Right lobe of liver (tissue), 6 donors: Measurements from ENCODE around the gene TNFRSF12A. TPM values are rescaled to one million over a fixed set of nuclear protein-coding genes. Genes with fewer than 3 reads are reported as not detected.
"Not testable (repeated sequence)": the region's sequence is repeated elsewhere in the genome, so short reads cannot be mapped to it uniquely, and the experiment has no call there.

ENCODE experiments used
- ATAC-seq, 4 donors: fragments of 200-7000 bp; cut with Tn5 transposase; one replicate each; pipeline ENCODE4 v1.9.1; 2020; ENCODE audit warnings: mild to moderate bottlenecking in 4 of 4, moderate library complexity in 4 of 4
- DNase-seq, 3 donors: peaks; one replicate each; pipeline ENCODE4 v3.0.0-alpha.2; 2020
- H3K27ac ChIP-seq, 3 donors: fragments of 200-600 bp; one replicate each; pipeline ENCODE4 v1.8.0; 2022
- H3K27me3 ChIP-seq, 2 donors: fragments of 200-600 bp; one replicate each; pipeline ENCODE4 v1.8.0; 2022
- H3K36me3 ChIP-seq, 4 donors: fragments of 200-600 bp; sonication (generic) in 1 of 4; one replicate each; pipeline versions ENCODE4 v1.5.1 to v1.8.0; 2017 to 2022; ENCODE audit warnings: control low read depth in 1 of 4
- H3K4me1 ChIP-seq, 4 donors: fragments of 200-600 bp; sonication (generic) in 1 of 4; one replicate each; pipeline versions ENCODE4 v1.5.1 to v1.8.0; 2017 to 2022; ENCODE audit warnings: control low read depth in 1 of 4
- H3K4me3 ChIP-seq, 3 donors: fragments of 200-600 bp; one replicate each; pipeline ENCODE4 v1.8.0; 2022
- H3K9me3 ChIP-seq, 4 donors: fragments of 200-600 bp; sonication (generic) in 1 of 4; one replicate each; pipeline versions ENCODE4 v1.5.1 to v1.8.0; 2017 to 2022; ENCODE audit warnings: control low read depth in 1 of 4
- POLR2A ChIP-seq: fragments of 450-650 bp; IDR thresholded peaks from one replicate; pipeline ENCODE4 v1.6.1; 2017; ENCODE audit warnings: antibody characterized with exemption, mild to moderate bottlenecking
- WGBS: methylation state at CpG from one replicate; pipeline ENCODE4 v1.1.6; 2018; ENCODE audit warnings: low coverage, low lambda C conversion rate; ENCODE audit not compliant: insufficient coverage; ENCODE audit errors: missing lambda C conversion rate; 5-methylcytosine and 5-hydroxymethylcytosine counted together
- intact Hi-C, 2 donors: fragments of 100-400 bp; cut with DNase I; formaldehyde crosslinking; loops; one replicate each; pipeline versions ENCODE4 v1.11.2 to v1.14.1; 2022
- small RNA-seq, 2 experiments: library from RNA; depleted of rRNA; stranded (forward); fragments of <200 nt; gene quantifications; one replicate each; pipeline ENCODE3, GENCODE V24; 2016
- total RNA-seq, 6 experiments: library from RNA; depleted of rRNA in 2 of 6; stranded (reverse); fragments of >200 nt in 2 of 6; fragmentation: NEBNext Ultra II Directional in 3 of 6; extraction: Animal tissue kit (Norgen Biotek cat#: 25700) in 3 of 6; gene quantifications; one replicate each; pipeline versions ENCODE4 v1.1.0 to v1.2.4, GENCODE V29; 2016 to 2023
- TF ChIP-seq, protein P1 (sequence below), 4 donors: fragments of 200-600 bp in 3 of 4; fragments of 450-650 bp in 1 of 4; IDR thresholded peaks; one replicate each; pipeline versions ENCODE4 v1.5.1 to v1.8.0; 2016 to 2022; ENCODE audit warnings: antibody characterized with exemption in 4 of 4, mild to moderate bottlenecking in 2 of 4
- donor health status: DM: no; HTN: yes; CAD: no.
- donor health status: DM: no; HTN: no; CAD: no.
- donor health status: DM: no; HTN: no; CAD: no.
- donor health status: DM: no; HTN: yes; CAD: no.
- donor health status: DM: no; HTN: yes; CAD: no.

TNFRSF12A gene
- total RNA-seq, 6 experiments from 2014 or later = 5.2 to 284 (median 69.4) TPM

DNA sequence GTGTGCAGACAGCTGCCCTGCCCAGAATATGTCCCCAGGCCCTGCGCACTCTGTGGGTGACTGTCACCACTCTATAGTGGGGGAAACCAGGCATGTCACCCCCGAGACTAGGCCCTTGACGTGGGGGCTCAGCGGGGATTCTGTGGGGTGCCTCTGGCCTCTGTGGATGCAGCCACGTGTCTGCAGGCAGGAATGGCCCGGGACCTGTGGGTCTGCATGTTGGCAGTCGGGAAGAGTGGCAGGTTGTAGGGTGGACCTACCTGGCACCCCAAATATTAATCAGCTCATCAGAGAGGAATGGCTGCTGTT is 46.2 kb downstream of the TNFRSF12A start:
- DNase-seq (no peak), ATAC-seq (no peak)
- intact Hi-C loops = no loop called here
- no peak for TF ChIP-seq POLR2A
- TF ChIP-seq, protein P1, sequence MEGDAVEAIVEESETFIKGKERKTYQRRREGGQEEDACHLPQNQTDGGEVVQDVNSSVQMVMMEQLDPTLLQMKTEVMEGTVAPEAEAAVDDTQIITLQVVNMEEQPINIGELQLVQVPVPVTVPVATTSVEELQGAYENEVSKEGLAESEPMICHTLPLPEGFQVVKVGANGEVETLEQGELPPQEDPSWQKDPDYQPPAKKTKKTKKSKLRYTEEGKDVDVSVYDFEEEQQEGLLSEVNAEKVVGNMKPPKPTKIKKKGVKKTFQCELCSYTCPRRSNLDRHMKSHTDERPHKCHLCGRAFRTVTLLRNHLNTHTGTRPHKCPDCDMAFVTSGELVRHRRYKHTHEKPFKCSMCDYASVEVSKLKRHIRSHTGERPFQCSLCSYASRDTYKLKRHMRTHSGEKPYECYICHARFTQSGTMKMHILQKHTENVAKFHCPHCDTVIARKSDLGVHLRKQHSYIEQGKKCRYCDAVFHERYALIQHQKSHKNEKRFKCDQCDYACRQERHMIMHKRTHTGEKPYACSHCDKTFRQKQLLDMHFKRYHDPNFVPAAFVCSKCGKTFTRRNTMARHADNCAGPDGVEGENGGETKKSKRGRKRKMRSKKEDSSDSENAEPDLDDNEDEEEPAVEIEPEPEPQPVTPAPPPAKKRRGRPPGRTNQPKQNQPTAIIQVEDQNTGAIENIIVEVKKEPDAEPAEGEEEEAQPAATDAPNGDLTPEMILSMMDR (IDR thresholded peaks at IDR 0.05) = no peak
- H3K27ac ChIP-seq = peak overlapping the region; percentile 96 to 97 (median 97)
- H3K27me3 ChIP-seq = no peaks in the 10 kb centered on the region
- peak overlapping the region; percentile 65 to 72 (median 66) for H3K4me3 ChIP-seq
- peaks cover 0 to 14% (median 5%) of the 10 kb centered on the region in 4 donors for H3K36me3 ChIP-seq
- H3K9me3 ChIP-seq = no peaks in the 10 kb centered on the region
- peaks cover 0 to 17% (median 3%) of the 10 kb centered on the region in 4 donors for H3K4me1 ChIP-seq
- WGBS = no CpG with 5 or more reads among the region's 7 CpGs

- H3K9me3 ChIP-seq = no peaks in the 10 kb centered on the region
- no peaks in the 10 kb centered on the region for H3K27me3 ChIP-seq
- DNase-seq = no peak
- no peak for ATAC-seq
- intact Hi-C loops = no loop called here
- peaks cover 0 to 17% (median 3%) of the 10 kb centered on the region in 4 donors for H3K4me1 ChIP-seq
- 80% methylated on average over 1 of the region's 4 CpGs for WGBS
- H3K27ac ChIP-seq = no peak overlapping the region
- H3K4me3 ChIP-seq = peak overlapping the region in 1 of 3 donors; percentile 72
- peaks cover 0 to 14% (median 5%) of the 10 kb centered on the region in 4 donors for H3K36me3 ChIP-seq
- TF ChIP-seq, protein P1 (IDR thresholded peaks at IDR 0.05) = no peak
- TF ChIP-seq POLR2A = no peak
Observed at GRCh38 chr16:3068487-3068886, 48.3 kb downstream of the TNFRSF12A start.

- H3K27me3 ChIP-seq, DNase-seq, intact Hi-C loops, H3K27ac ChIP-seq, H3K9me3 ChIP-seq, H3K4me3 ChIP-seq, ATAC-seq: not testable (repeated sequence)
- 94% methylated on average over 2 of the region's 11 CpGs for WGBS
- peaks cover 0 to 17% (median 3%) of the 10 kb centered on the region in 4 donors for H3K4me1 ChIP-seq
- H3K36me3 ChIP-seq = peaks cover 0 to 14% (median 5%) of the 10 kb centered on the region in 4 donors
Observed at GRCh38 chr16:3069146-3069545, 49.0 kb downstream of the TNFRSF12A start.

GRCh38 chr16:3070608-3071111 is 50.5 kb downstream of the TNFRSF12A start:
- Histone ChIP-seq H3K27ac (no peak overlapping the region), H3K4me1 (peaks cover 0 to 10% (median 3%) of the 10 kb centered on the region in 4 donors), H3K27me3 (no peaks in the 10 kb centered on the region), H3K4me3 (no peak overlapping the region), H3K9me3 (no peaks in the 10 kb centered on the region), H3K36me3 (peaks cover 0 to 14% (median 5%) of the 10 kb centered on the region in 4 donors)
- ATAC-seq = peak in 1 of 4 donors; percentile 7
- WGBS = 90% methylated on average over 4 of the region's 9 CpGs
- TF ChIP-seq, protein P1 (IDR thresholded peaks at IDR 0.05) = no peak
- no peak for TF ChIP-seq POLR2A
- intact Hi-C loops = no loop called here
- no peak for DNase-seq

GRCh38 chr16:3071655-3072054 is 51.5 kb downstream of the TNFRSF12A start:
- intact Hi-C loops = no loop called here

More at GRCh38 chr16:3071655-3072054, 51.5 kb downstream of the TNFRSF12A start:
- TF ChIP-seq POLR2A = no peak
- TF ChIP-seq, protein P1 (IDR thresholded peaks at IDR 0.05) = no peak
- peak in 1 of 4 donors; percentile 1 for ATAC-seq
- H3K27ac ChIP-seq = no peak overlapping the region
- H3K36me3 ChIP-seq = peaks cover 0 to 14% (median 5%) of the 10 kb centered on the region in 4 donors
- H3K27me3 ChIP-seq = no peaks in the 10 kb centered on the region
- peak in 1 of 3 donors; percentile 20 for DNase-seq
- H3K4me1 ChIP-seq = peaks cover 0 to 10% (median under 1%) of the 10 kb centered on the region in 4 donors
- no peak overlapping the region for H3K4me3 ChIP-seq
- WGBS = 66% methylated on average over 7 of the region's 7 CpGs
- no peaks in the 10 kb centered on the region for H3K9me3 ChIP-seq

Small RNA genes within 50 kb of the gene (small RNA-seq; reads per million reads assigned to genes)
- 0 reads per million in 2 experiments for gene LINC00514

Other genes with a start within 250 kb of the TNFRSF12A start
- 100 to 1,000 TPM in 5 of 6 experiments, 10 to 100 TPM in 1; 97.5 to 521 (median 122) TPM for gene ELOB, start 243.1 kb upstream of the TNFRSF12A start, total RNA-seq
- gene PRSS33, start 232.8 kb upstream of the TNFRSF12A start, total RNA-seq = not detected
- gene PRSS41, start 221.9 kb upstream of the TNFRSF12A start, total RNA-seq = not detected
- gene PRSS21, start 203.1 kb upstream of the TNFRSF12A start, total RNA-seq = not detected
- gene ZG16B, start 190.1 kb upstream of the TNFRSF12A start, total RNA-seq = 1 to 10 TPM in 1 of 6 experiments, under 1 TPM in 3, not detected in 2; 0.24 to 1.6 (median 0.50) TPM
- gene PRSS22, start 162.2 kb upstream of the TNFRSF12A start, total RNA-seq = 1 to 10 TPM in 2 of 6 experiments, under 1 TPM in 3, not detected in 1; 0.18 to 2.1 (median 0.84) TPM
- 10 to 100 TPM in 2 of 6 experiments, 1 to 10 TPM in 4; 3.6 to 18.9 (median 5.6) TPM for gene FLYWCH2, start 137.2 kb upstream of the TNFRSF12A start, total RNA-seq
- 10 to 100 TPM in 5 of 6 experiments, 1 to 10 TPM in 1; 9.3 to 19.8 (median 15.1) TPM for gene FLYWCH1, start 108.4 kb upstream of the TNFRSF12A start, total RNA-seq
- not detected for gene KREMEN2, start 56.1 kb upstream of the TNFRSF12A start, total RNA-seq
- gene PAQR4, start 51.0 kb upstream of the TNFRSF12A start, total RNA-seq = 1 to 10 TPM in 4 of 6 experiments, under 1 TPM in 2; 0.93 to 6.1 (median 3.3) TPM
- 1 to 10 TPM in 5 of 6 experiments, under 1 TPM in 1; 0.68 to 6.5 (median 1.7) TPM for gene PKMYT1, start 39.9 kb upstream of the TNFRSF12A start, total RNA-seq
- gene CLDN9, start 7.4 kb upstream of the TNFRSF12A start, total RNA-seq = 1 to 10 TPM in 2 of 6 experiments, under 1 TPM in 4; 0.25 to 1.7 (median 0.92) TPM
- gene CLDN6, start 2.2 kb upstream of the TNFRSF12A start, total RNA-seq = 1 to 10 TPM in 1 of 6 experiments, not detected in 5; 2.9 TPM
- 10 to 100 TPM in 5 of 6 experiments, 1 to 10 TPM in 1; 9.7 to 14.6 (median 12.1) TPM for gene HCFC1R1, start 3.6 kb downstream of the TNFRSF12A start, total RNA-seq
- 10 to 100 TPM in 2 of 6 experiments, 1 to 10 TPM in 4; 7.7 to 15.7 (median 9.7) TPM for gene THOC6, start 3.7 kb downstream of the TNFRSF12A start, total RNA-seq
- under 1 TPM in 5 of 6 experiments, not detected in 1; 0.11 to 0.58 (median 0.48) TPM for gene BICDL2, start 16.6 kb downstream of the TNFRSF12A start, total RNA-seq
- gene MMP25, start 26.2 kb downstream of the TNFRSF12A start, total RNA-seq = 1 to 10 TPM; 1.3 to 2.0 (median 1.6) TPM
- gene IL32, start 45.3 kb downstream of the TNFRSF12A start, total RNA-seq = 1,000 to 10,000 TPM in 2 of 6 experiments, 100 to 1,000 TPM in 4; 204 to 1,268 (median 669) TPM
- not detected for gene ZSCAN10, start 78.9 kb downstream of the TNFRSF12A start, total RNA-seq
- 1 to 10 TPM; 4.0 to 8.4 (median 5.4) TPM for gene ZNF205, start 92.2 kb downstream of the TNFRSF12A start, total RNA-seq
- 1 to 10 TPM; 1.3 to 4.4 (median 1.7) TPM for gene ZNF213, start 114.7 kb downstream of the TNFRSF12A start, total RNA-seq
- gene OR1F1, start 167.8 kb downstream of the TNFRSF12A start, total RNA-seq = not detected
- gene ZNF200, start 214.8 kb downstream of the TNFRSF12A start, total RNA-seq = 1 to 10 TPM; 1.9 to 4.8 (median 3.5) TPM
- gene MEFV, start 236.3 kb downstream of the TNFRSF12A start, total RNA-seq = 1 to 10 TPM in 3 of 6 experiments, under 1 TPM in 3; 0.66 to 1.7 (median 1.0) TPM